ENCODE measurements around the gene RPL21. TPM values are rescaled to one million over a fixed set of nuclear protein-coding genes. Genes with fewer than 3 reads are reported as not detected.
"Not testable (repeated sequence)": the region's sequence is repeated elsewhere in the genome, so short reads cannot be mapped to it uniquely, and the experiment has no call there.

RPL21 gene
- 1,100 and 1,185 TPM in 2 replicates for total RNA-seq

GRCh38 chr13:27251166-27252091, at the start of gene RPL21:
Gene RPL21, plus strand, starts transcription at chr13:27251558. Its CDS starts 2,219 bp downstream, at chr13:27253777.
- peaks cover 49% of the 10 kb centered on the region for H3K36me3 Mint-ChIP-seq (ENCODE audit: low read depth)

GRCh38 chr13:27201661-27202060, 49.7 kb upstream of the RPL21 start:
- Mint-ChIP-seq H3K27ac (no peak overlapping the region), H3K36me3 (ENCODE audit: low read depth) (no peaks in the 10 kb centered on the region), H3K4me1 (peaks cover 8% of the 10 kb centered on the region), H3K27me3 (peaks cover 2% of the 10 kb centered on the region), H3K4me3 (no peak overlapping the region), H3K9me3 (no peaks in the 10 kb centered on the region)
- intact Hi-C loops (cut with micrococcal nuclease): no loop called here
- no peak for DNase-seq

More at GRCh38 chr13:27251166-27252091, at the start of gene RPL21:
- no peaks in the 10 kb centered on the region for H3K9me3 Mint-ChIP-seq
- H3K27ac Mint-ChIP-seq: peak within 1 kb of the TSS; percentile 99
- H3K4me3 Mint-ChIP-seq: peak within 1 kb of the TSS; percentile 100
- H3K4me1 Mint-ChIP-seq: peaks cover 30% of the 10 kb centered on the region
- peak; percentile 97 for DNase-seq
- no peaks in the 10 kb centered on the region for H3K27me3 Mint-ChIP-seq
- intact Hi-C loops (cut with micrococcal nuclease): loop anchor here (1.0 to 5.0 kb wide), 8 partner anchors 19 to 887 kb away; partner anchors contain the start of genes LNX2, MTIF3, PAN3 and RASL11A

GRCh38 chr13:27203186-27203585, 48.2 kb upstream of the RPL21 start:
- H3K4me1 Mint-ChIP-seq: peaks cover 8% of the 10 kb centered on the region
- H3K27ac Mint-ChIP-seq: no peak overlapping the region
- intact Hi-C loops (cut with micrococcal nuclease): no loop called here
- H3K9me3 Mint-ChIP-seq: no peaks in the 10 kb centered on the region
- no peaks in the 10 kb centered on the region for H3K36me3 Mint-ChIP-seq (ENCODE audit: low read depth)
- H3K27me3 Mint-ChIP-seq: peaks cover 3% of the 10 kb centered on the region
- no peak overlapping the region for H3K4me3 Mint-ChIP-seq
- DNase-seq: no peak

GRCh38 chr13:27203854-27204253, 47.5 kb upstream of the RPL21 start:
- intact Hi-C loops (cut with micrococcal nuclease): no loop called here
- no peaks in the 10 kb centered on the region for H3K9me3 Mint-ChIP-seq
- no peak for DNase-seq
- H3K27me3 Mint-ChIP-seq: peaks cover 3% of the 10 kb centered on the region
- H3K4me1 Mint-ChIP-seq: peaks cover 8% of the 10 kb centered on the region
- H3K4me3 Mint-ChIP-seq: no peak overlapping the region
- H3K36me3 Mint-ChIP-seq (ENCODE audit: low read depth): no peaks in the 10 kb centered on the region
- no peak overlapping the region for H3K27ac Mint-ChIP-seq

GRCh38 chr13:27208514-27208913, 42.8 kb upstream of the RPL21 start:
- Mint-ChIP-seq H3K36me3 (ENCODE audit: low read depth) (no peaks in the 10 kb centered on the region), H3K27me3 (peaks cover 3% of the 10 kb centered on the region), H3K4me3 (no peak overlapping the region), H3K9me3 (no peaks in the 10 kb centered on the region), H3K4me1 (peaks cover 6% of the 10 kb centered on the region), H3K27ac (no peak overlapping the region)
- intact Hi-C loops (cut with micrococcal nuclease): no loop called here
- DNase-seq: no peak

- no peaks in the 10 kb centered on the region for H3K9me3 Mint-ChIP-seq
- no peak for DNase-seq
- no peaks in the 10 kb centered on the region for H3K36me3 Mint-ChIP-seq (ENCODE audit: low read depth)
- intact Hi-C loops (cut with micrococcal nuclease): no loop called here
- peaks cover 2% of the 10 kb centered on the region for H3K27me3 Mint-ChIP-seq
- H3K4me3 Mint-ChIP-seq: no peak overlapping the region
- no peak overlapping the region for H3K27ac Mint-ChIP-seq
- peaks cover 6% of the 10 kb centered on the region for H3K4me1 Mint-ChIP-seq
These were observed 40.1 kb upstream of the RPL21 start for GRCh38 chr13:27211271-27211670.

GRCh38 chr13:27211771-27212364, 39.5 kb upstream of the RPL21 start:
- H3K36me3 Mint-ChIP-seq (ENCODE audit: low read depth): no peaks in the 10 kb centered on the region
- no peak for DNase-seq
- no peak overlapping the region for H3K4me3 Mint-ChIP-seq
- no peak overlapping the region for H3K27ac Mint-ChIP-seq
- H3K4me1 Mint-ChIP-seq: peaks cover 6% of the 10 kb centered on the region
- no peaks in the 10 kb centered on the region for H3K9me3 Mint-ChIP-seq
- intact Hi-C loops (cut with micrococcal nuclease): no loop called here
- peaks cover 2% of the 10 kb centered on the region for H3K27me3 Mint-ChIP-seq

GRCh38 chr13:27213386-27213785, 38.0 kb upstream of the RPL21 start:
- H3K36me3 Mint-ChIP-seq (ENCODE audit: low read depth); H3K4me1 Mint-ChIP-seq; H3K27me3 Mint-ChIP-seq; intact Hi-C loops (cut with micrococcal nuclease); DNase-seq; H3K27ac Mint-ChIP-seq; H3K4me3 Mint-ChIP-seq; H3K9me3 Mint-ChIP-seq: not testable (repeated sequence)

GRCh38 chr13:27217791-27218190, 33.6 kb upstream of the RPL21 start:
- H3K27ac Mint-ChIP-seq; DNase-seq; H3K4me3 Mint-ChIP-seq; H3K27me3 Mint-ChIP-seq; H3K9me3 Mint-ChIP-seq; H3K36me3 Mint-ChIP-seq (ENCODE audit: low read depth); H3K4me1 Mint-ChIP-seq; intact Hi-C loops (cut with micrococcal nuclease): not testable (repeated sequence)

- DNase-seq; H3K9me3 Mint-ChIP-seq; H3K27me3 Mint-ChIP-seq; H3K27ac Mint-ChIP-seq; H3K36me3 Mint-ChIP-seq (ENCODE audit: low read depth); H3K4me3 Mint-ChIP-seq; intact Hi-C loops (cut with micrococcal nuclease); H3K4me1 Mint-ChIP-seq: not testable (repeated sequence)
These were observed 32.5 kb upstream of the RPL21 start for GRCh38 chr13:27218861-27219260.

- Mint-ChIP-seq H3K4me3 (no peak overlapping the region), H3K36me3 (ENCODE audit: low read depth) (no peaks in the 10 kb centered on the region), H3K9me3 (no peaks in the 10 kb centered on the region)
These were observed 31.7 kb upstream of the RPL21 start for GRCh38 chr13:27219611-27220010.

GRCh38 chr13:27222100-27222499, 29.3 kb upstream of the RPL21 start:
- H3K4me1 Mint-ChIP-seq; H3K27me3 Mint-ChIP-seq; intact Hi-C loops (cut with micrococcal nuclease); H3K27ac Mint-ChIP-seq; DNase-seq; H3K9me3 Mint-ChIP-seq; H3K4me3 Mint-ChIP-seq; H3K36me3 Mint-ChIP-seq (ENCODE audit: low read depth): not testable (repeated sequence)

More at GRCh38 chr13:27219611-27220010, 31.7 kb upstream of the RPL21 start:
- DNase-seq: no peak
- Mint-ChIP-seq H3K4me1 (no peaks in the 10 kb centered on the region), H3K27me3 (peaks cover 6% of the 10 kb centered on the region), H3K27ac (no peak overlapping the region)
- intact Hi-C loops (cut with micrococcal nuclease): no loop called here

GRCh38 chr13:27226991-27227390, 24.4 kb upstream of the RPL21 start:
- intact Hi-C loops (cut with micrococcal nuclease): no loop called here
- Mint-ChIP-seq H3K4me1 (no peaks in the 10 kb centered on the region), H3K27me3 (peaks cover 4% of the 10 kb centered on the region), H3K27ac (no peak overlapping the region), H3K36me3 (ENCODE audit: low read depth) (no peaks in the 10 kb centered on the region), H3K9me3 (peaks cover 4% of the 10 kb centered on the region), H3K4me3 (no peak overlapping the region)
- no peak for DNase-seq

GRCh38 chr13:27228131-27228530, 23.2 kb upstream of the RPL21 start:
- intact Hi-C loops (cut with micrococcal nuclease): no loop called here
- H3K9me3 Mint-ChIP-seq: peaks cover 4% of the 10 kb centered on the region
- peaks cover 2% of the 10 kb centered on the region for H3K27me3 Mint-ChIP-seq
- no peak for DNase-seq
- no peaks in the 10 kb centered on the region for H3K36me3 Mint-ChIP-seq (ENCODE audit: low read depth)
- H3K27ac Mint-ChIP-seq: no peak overlapping the region
- H3K4me1 Mint-ChIP-seq: no peaks in the 10 kb centered on the region
- no peak overlapping the region for H3K4me3 Mint-ChIP-seq
